OCI-LY3 (cell line): ENCODE results near the gene CHL1.

Experiments used
- H2AFZ ChIP-seq: fragments of 200-600, 300-600 bp; shearing (Covaris generic); 2 replicates; pipeline ENCODE4 v1.6.0; 2014; ENCODE audit warnings: antibody characterized with exemption, low read depth, low read length
- H3K27ac ChIP-seq: fragments of 200-600, 300-600 bp; sonication (generic); 2 replicates; pipeline ENCODE4 v1.5.1; 2014; ENCODE audit warnings: mild to moderate bottlenecking, low read length, moderate library complexity, mixed read lengths
- H3K27me3 ChIP-seq: fragments of 200-600, 300-600 bp; sonication (generic); 2 replicates; pipeline ENCODE4 v1.6.1; 2014; ENCODE audit warnings: low read depth, low read length, mixed read lengths
- H3K36me3 ChIP-seq: fragments of 200-600, 300-600 bp; sonication (generic); replicated peaks from 2 replicates; pipeline ENCODE3; 2014; ENCODE audit warnings: low read depth, low read length, mixed read lengths
- H3K4me1 ChIP-seq: fragments of 300-600, 200-600 bp; sonication (generic); 2 replicates; pipeline ENCODE4 v1.6.1; 2014; ENCODE audit warnings: low read length, mixed read lengths
- H3K4me2 ChIP-seq: fragments of 200-600, 300-600 bp; sonication (generic); 2 replicates; pipeline ENCODE4 v1.6.1; 2014; ENCODE audit warnings: low read length, mixed read lengths
- H3K4me3 ChIP-seq: fragments of 300-600, 200-600 bp; sonication (generic); 2 replicates; pipeline ENCODE4 v1.5.1; 2014; ENCODE audit warnings: antibody characterized with exemption, mild to moderate bottlenecking, low read length, moderate library complexity
- H3K79me2 ChIP-seq: fragments of 300-600, 200-600 bp; shearing (Covaris generic); 2 replicates; pipeline ENCODE4 v1.6.1; 2014; ENCODE audit warnings: mild to moderate bottlenecking, low read length, mixed read lengths
- H3K9ac ChIP-seq: fragments of 300-600, 200-600 bp; shearing (Covaris generic); 2 replicates; pipeline ENCODE4 v1.6.0; 2014; ENCODE audit warnings: mild to moderate bottlenecking, low read length, moderate library complexity
- H3K9me3 ChIP-seq: fragments of 200-600, 300-600 bp; shearing (Covaris generic); 2 replicates; pipeline ENCODE4 v1.6.1; 2014; ENCODE audit warnings: low read length, mixed read lengths; ENCODE audit not compliant: insufficient read depth
- H4K20me1 ChIP-seq: fragments of 200-600, 300-600 bp; sonication (generic); 2 replicates; pipeline ENCODE4 v1.6.1; 2016; ENCODE audit warnings: low read length, mixed read lengths; ENCODE audit not compliant: insufficient read depth
- EZH2phosphoT487 ChIP-seq: fragments of 200-600 bp; shearing (Covaris generic); IDR thresholded peaks from 2 replicates; pipeline ENCODE4 v1.6.1; 2018; ENCODE audit warnings: antibody characterized with exemption, mixed run types, low read depth
- TF ChIP-seq, protein P1 (sequence below): fragments of 200-600, 300-600 bp; sonication (generic); IDR thresholded peaks from 2 replicates; pipeline ENCODE4 v1.5.1; 2014; ENCODE audit warnings: antibody characterized with exemption, low read length, low read depth

Gene CHL1

DNA sequence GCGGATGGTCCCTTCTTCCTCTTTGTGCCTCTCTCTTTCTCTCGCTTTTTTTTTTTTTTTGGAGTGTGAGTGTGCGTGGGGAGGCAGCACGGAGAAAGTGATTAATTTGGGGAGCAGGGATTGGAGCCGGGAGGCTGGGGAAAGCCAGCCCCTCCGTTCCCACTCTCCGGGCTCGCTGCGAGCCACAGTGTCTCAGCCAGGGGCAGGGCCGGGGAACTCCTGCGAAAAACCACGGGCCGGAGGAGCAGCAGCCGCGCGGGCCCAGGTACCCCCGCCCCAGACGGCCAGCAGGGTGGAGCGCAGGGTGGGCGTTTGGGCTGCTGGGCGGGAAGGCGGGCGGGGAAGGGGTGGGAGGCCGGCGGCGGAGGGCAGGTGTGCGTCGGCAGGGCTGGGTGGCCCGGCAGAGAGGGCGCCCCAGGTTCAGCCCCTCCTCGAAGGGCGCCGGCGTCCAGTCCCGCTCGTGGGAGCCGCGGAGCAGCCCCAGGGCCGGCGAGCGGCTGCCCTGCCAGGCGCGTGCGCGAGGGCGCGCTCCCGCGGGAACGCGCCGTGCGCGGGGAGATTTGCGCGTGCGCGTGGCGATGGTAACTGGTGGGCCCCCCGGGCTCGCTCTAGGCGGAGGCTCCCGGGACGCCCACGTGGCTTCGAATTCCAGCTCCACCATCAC lies 1.4 kb downstream of the CHL1 start:
- H3K9ac ChIP-seq: peak overlapping the region; percentile 91
- peak overlapping the region; percentile 75 for H3K4me2 ChIP-seq
- no peaks in the 10 kb centered on the region for H3K9me3 ChIP-seq

DNA sequence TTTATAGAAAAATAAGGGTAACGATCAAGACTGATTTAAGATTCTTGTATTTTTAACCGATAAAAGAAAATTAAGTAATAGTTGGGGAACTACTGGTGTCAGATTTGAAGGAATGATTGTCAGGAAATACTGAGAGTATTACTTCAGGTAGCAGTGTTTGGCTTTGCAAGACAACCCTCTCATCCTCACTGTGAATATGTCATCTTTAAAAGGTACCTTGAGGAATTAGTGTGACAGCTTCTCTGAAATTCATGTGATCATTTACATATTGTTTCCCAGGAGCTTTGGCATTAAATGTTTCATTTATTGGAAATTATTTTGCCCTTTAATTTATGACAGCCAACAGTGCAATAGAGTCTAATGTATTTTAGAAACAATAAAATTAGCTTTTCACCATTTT lies 3.3 kb downstream of the CHL1 start:
- Histone ChIP-seq H3K79me2 (no peaks in the 10 kb centered on the region), H3K9ac (no peak overlapping the region), H3K27ac (no peak overlapping the region), H3K36me3 (no peaks in the 10 kb centered on the region), H4K20me1 (no peaks in the 10 kb centered on the region), H3K4me2 (no peak overlapping the region), H3K4me1 (peaks cover 4% of the 10 kb centered on the region; the same call in 1 of the 2 replicates), H3K9me3 (no peaks in the 10 kb centered on the region), H3K4me3 (no peak overlapping the region), H3K27me3 (no peaks in the 10 kb centered on the region), H2AFZ (no peak overlapping the region)
- TF ChIP-seq, protein P1, sequence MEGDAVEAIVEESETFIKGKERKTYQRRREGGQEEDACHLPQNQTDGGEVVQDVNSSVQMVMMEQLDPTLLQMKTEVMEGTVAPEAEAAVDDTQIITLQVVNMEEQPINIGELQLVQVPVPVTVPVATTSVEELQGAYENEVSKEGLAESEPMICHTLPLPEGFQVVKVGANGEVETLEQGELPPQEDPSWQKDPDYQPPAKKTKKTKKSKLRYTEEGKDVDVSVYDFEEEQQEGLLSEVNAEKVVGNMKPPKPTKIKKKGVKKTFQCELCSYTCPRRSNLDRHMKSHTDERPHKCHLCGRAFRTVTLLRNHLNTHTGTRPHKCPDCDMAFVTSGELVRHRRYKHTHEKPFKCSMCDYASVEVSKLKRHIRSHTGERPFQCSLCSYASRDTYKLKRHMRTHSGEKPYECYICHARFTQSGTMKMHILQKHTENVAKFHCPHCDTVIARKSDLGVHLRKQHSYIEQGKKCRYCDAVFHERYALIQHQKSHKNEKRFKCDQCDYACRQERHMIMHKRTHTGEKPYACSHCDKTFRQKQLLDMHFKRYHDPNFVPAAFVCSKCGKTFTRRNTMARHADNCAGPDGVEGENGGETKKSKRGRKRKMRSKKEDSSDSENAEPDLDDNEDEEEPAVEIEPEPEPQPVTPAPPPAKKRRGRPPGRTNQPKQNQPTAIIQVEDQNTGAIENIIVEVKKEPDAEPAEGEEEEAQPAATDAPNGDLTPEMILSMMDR: no peak
- TF ChIP-seq EZH2phosphoT487: no peak

More for the DNA sequence above, 1.4 kb downstream of the CHL1 start:
- Histone ChIP-seq H3K4me1 (peaks cover 9% of the 10 kb centered on the region), H3K79me2 (no peaks in the 10 kb centered on the region), H2AFZ (peak overlapping the region; percentile 47; the same call in 1 of the 2 replicates), H3K4me3 (peak overlapping the region; percentile 95), H4K20me1 (no peaks in the 10 kb centered on the region), H3K27me3 (no peaks in the 10 kb centered on the region), H3K27ac (peak overlapping the region; percentile 37), H3K36me3 (no peaks in the 10 kb centered on the region)
- TF ChIP-seq, protein P1: no peak
- no peak for TF ChIP-seq EZH2phosphoT487

DNA sequence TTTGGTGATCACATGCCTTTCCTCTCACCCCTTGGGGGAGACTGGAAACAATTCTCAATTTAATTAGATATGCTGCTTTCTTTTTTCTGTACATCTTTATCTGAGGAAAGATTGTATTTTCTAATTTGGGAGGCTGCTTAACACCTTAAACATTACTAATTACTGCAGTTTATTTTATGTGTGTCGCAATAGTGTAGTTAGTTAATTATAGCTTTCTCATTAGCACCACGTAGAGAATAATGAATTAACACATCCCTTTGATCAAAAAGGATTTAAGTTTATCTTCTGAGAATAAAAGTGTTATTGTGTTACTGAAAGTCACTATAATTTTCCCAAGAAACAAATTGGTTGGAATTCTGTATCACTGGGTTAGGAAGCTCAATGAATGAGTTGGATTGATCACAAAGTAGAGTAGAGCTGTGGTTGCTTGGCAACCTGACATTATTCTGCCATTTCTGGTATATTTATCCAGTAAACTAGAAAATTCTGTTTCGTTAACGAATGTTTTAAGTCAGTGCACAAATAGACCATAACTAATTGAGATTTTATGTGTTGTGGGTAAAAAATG lies 4.3 kb downstream of the CHL1 start:
- Histone ChIP-seq H3K9ac (no peak overlapping the region), H3K4me3 (no peak overlapping the region), H2AFZ (no peak overlapping the region), H3K4me1 (peaks cover 4% of the 10 kb centered on the region; the same call in 1 of the 2 replicates), H3K27me3 (no peaks in the 10 kb centered on the region), H3K9me3 (no peaks in the 10 kb centered on the region), H3K36me3 (no peaks in the 10 kb centered on the region), H4K20me1 (no peaks in the 10 kb centered on the region), H3K4me2 (no peak overlapping the region), H3K27ac (no peak overlapping the region), H3K79me2 (no peaks in the 10 kb centered on the region)
- TF ChIP-seq, protein P1: no peak
- TF ChIP-seq EZH2phosphoT487: no peak

DNA sequence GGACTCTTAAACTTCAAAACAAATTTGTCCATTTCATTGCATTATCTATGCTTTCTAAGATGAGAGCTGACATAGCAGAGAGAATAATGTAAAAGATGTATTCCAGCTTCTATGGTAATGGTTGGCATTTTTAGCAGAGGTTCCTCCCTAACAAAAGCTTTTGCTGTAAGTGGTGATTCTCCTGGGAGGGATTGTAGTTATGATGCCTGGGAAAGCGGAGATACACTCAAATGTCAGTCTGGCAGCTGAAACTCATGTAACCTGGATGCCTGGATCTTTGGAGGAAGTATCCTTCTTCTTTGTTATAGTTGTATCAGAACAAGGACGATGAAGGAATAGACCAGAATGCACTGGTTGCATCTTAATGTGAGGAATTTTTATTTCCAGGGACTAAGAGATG lies 7.5 kb downstream of the CHL1 start:
- no peak overlapping the region for H2AFZ ChIP-seq

More for the DNA sequence above, 7.5 kb downstream of the CHL1 start:
- Histone ChIP-seq H3K4me3 (no peak overlapping the region), H4K20me1 (no peaks in the 10 kb centered on the region), H3K79me2 (no peaks in the 10 kb centered on the region), H3K27me3 (no peaks in the 10 kb centered on the region), H3K4me2 (no peak overlapping the region), H3K27ac (no peak overlapping the region), H3K9me3 (no peaks in the 10 kb centered on the region), H3K4me1 (peaks cover 2% of the 10 kb centered on the region; the same call in 1 of the 2 replicates), H3K9ac (no peak overlapping the region), H3K36me3 (no peaks in the 10 kb centered on the region)
- TF ChIP-seq EZH2phosphoT487: no peak
- TF ChIP-seq, protein P1: no peak
